ENCODE data around the gene CD48. TPM values are rescaled to one million over a fixed set of nuclear protein-coding genes. Genes with fewer than 3 reads are reported as not detected.

CD48 gene
- total RNA-seq, 2 donors from 2014 or later: 4.9 to 9.2 TPM

DNA sequence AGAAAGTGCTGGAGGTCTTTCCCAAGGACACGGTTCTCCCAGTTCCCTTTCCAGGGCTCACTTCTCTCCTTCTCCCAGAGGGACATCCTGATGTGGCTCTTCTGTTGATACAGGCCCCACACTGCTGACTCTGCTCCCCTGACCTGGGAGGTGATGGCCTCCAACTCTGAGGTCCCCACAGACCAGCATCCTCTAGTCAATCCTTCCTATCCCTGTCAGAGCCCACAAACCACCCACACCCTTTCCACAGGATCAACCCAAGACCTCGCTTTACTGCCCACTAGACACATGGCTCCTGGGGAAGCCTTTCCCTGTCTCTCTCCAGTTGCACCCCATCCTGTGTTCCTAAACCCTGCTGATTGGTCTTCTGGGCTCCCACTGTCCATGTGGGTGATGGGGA lies 39.0 kb upstream of the CD48 start:
- intact Hi-C loops (cut with DNase I): no loop called here
- no peaks in the 10 kb centered on the region for H3K36me3 ChIP-seq
- H3K4me1 ChIP-seq: no peaks in the 10 kb centered on the region
- no peak overlapping the region for H3K9ac ChIP-seq (ENCODE audit: low read depth in 2 of 2, low read length in 2 of 2)
- H3K4me3 ChIP-seq: no peak overlapping the region
- TF ChIP-seq, protein P1, sequence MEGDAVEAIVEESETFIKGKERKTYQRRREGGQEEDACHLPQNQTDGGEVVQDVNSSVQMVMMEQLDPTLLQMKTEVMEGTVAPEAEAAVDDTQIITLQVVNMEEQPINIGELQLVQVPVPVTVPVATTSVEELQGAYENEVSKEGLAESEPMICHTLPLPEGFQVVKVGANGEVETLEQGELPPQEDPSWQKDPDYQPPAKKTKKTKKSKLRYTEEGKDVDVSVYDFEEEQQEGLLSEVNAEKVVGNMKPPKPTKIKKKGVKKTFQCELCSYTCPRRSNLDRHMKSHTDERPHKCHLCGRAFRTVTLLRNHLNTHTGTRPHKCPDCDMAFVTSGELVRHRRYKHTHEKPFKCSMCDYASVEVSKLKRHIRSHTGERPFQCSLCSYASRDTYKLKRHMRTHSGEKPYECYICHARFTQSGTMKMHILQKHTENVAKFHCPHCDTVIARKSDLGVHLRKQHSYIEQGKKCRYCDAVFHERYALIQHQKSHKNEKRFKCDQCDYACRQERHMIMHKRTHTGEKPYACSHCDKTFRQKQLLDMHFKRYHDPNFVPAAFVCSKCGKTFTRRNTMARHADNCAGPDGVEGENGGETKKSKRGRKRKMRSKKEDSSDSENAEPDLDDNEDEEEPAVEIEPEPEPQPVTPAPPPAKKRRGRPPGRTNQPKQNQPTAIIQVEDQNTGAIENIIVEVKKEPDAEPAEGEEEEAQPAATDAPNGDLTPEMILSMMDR (IDR thresholded peaks at IDR 0.05): no peak
- H3K27ac ChIP-seq: no peak overlapping the region
- H3K27me3 ChIP-seq: no peaks in the 10 kb centered on the region
- no peaks in the 10 kb centered on the region for H3K9me3 ChIP-seq
- no peak for DNase-seq

DNA sequence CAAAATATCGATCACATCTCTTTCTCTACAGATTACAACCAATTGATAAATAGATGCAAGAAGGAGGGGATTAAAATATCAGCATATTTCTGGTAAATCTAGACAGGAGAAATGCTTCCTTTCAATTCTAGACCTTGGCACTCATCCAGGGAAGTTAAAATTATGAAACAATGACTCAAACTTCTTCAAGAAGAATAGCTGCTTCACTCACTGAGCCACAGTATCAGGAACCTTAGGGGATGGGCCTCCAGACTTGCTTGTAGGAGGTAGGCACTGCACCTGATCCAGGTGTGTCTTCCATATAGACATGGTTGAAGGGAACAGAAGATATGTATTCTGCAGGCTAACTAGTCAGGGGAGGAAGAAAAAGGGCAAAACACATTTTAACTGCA lies 37.3 kb upstream of the CD48 start:
- no peaks in the 10 kb centered on the region for H3K4me1 ChIP-seq
- DNase-seq: no peak
- TF ChIP-seq, protein P1 (IDR thresholded peaks at IDR 0.05): no peak
- intact Hi-C loops (cut with DNase I): no loop called here
- no peak overlapping the region for H3K27ac ChIP-seq
- H3K9ac ChIP-seq (ENCODE audit: low read depth in 2 of 2, low read length in 2 of 2): no peak overlapping the region
- no peaks in the 10 kb centered on the region for H3K9me3 ChIP-seq
- H3K36me3 ChIP-seq: no peaks in the 10 kb centered on the region
- H3K4me3 ChIP-seq: no peak overlapping the region
- H3K27me3 ChIP-seq: no peaks in the 10 kb centered on the region

DNA sequence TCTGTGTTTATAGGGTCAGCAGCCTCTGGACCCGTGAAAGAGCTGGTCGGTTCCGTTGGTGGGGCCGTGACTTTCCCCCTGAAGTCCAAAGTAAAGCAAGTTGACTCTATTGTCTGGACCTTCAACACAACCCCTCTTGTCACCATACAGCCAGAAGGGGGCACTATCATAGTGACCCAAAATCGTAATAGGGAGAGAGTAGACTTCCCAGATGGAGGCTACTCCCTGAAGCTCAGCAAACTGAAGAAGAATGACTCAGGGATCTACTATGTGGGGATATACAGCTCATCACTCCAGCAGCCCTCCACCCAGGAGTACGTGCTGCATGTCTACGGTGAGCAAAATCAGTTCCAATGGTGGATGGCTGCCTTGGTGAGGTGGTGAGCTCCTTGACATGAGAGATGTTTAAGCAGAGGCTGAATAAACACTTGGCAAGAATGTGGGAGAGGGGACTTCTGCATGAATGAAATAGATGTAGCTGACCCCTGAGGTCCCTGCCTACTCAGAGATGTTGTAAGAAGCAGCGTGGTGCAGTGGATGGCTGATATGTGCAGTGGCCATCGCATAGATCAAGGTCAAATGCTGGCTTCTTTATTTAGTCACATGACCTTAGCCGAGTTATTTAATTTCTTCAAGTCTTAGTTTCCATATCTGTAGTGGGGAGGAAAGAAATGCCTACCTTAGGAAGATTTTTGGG lies 36.7 kb upstream of the CD48 start:
- no peaks in the 10 kb centered on the region for H3K27me3 ChIP-seq
- H3K27ac ChIP-seq: no peak overlapping the region
- H3K4me1 ChIP-seq: no peaks in the 10 kb centered on the region
- TF ChIP-seq, protein P1 (IDR thresholded peaks at IDR 0.05): no peak
- no peak overlapping the region for H3K4me3 ChIP-seq
- intact Hi-C loops (cut with DNase I): no loop called here
- no peak for DNase-seq
- H3K36me3 ChIP-seq: no peaks in the 10 kb centered on the region
- H3K9ac ChIP-seq (ENCODE audit: low read depth in 2 of 2, low read length in 2 of 2): no peak overlapping the region
- no peaks in the 10 kb centered on the region for H3K9me3 ChIP-seq

DNA sequence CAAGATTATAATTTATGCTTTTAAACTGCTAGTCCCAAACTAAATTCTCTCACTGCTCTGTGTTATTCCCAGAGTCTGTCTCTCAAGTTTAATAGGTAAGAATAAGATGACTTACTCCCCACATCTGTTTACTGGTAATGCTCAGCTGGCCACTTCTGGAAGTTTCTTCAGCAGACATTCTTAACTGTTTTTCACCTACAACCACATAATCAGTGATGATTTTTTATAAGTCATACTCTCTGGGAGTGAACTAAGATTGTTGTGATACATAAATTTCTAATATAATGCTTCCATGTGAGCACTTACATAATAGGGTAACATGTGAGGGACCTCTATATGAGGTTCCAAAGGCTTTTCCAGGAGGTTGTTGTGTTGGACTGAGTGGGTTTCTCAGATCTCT lies 36.1 kb upstream of the CD48 start:
- TF ChIP-seq, protein P1 (IDR thresholded peaks at IDR 0.05): no peak
- no peaks in the 10 kb centered on the region for H3K27me3 ChIP-seq
- intact Hi-C loops (cut with DNase I): no loop called here

GRCh38 chr1:160746836-160747500 lies 35.3 kb upstream of the CD48 start:
- H3K27me3 ChIP-seq: no peaks in the 10 kb centered on the region
- no peak overlapping the region for H3K9ac ChIP-seq (ENCODE audit: low read depth in 2 of 2, low read length in 2 of 2)
- TF ChIP-seq, protein P1 (IDR thresholded peaks at IDR 0.05): no peak
- H3K36me3 ChIP-seq: no peaks in the 10 kb centered on the region
- H3K4me3 ChIP-seq: no peak overlapping the region
- H3K27ac ChIP-seq: no peak overlapping the region
- intact Hi-C loops (cut with DNase I): no loop called here
- no peaks in the 10 kb centered on the region for H3K9me3 ChIP-seq
- no peaks in the 10 kb centered on the region for H3K4me1 ChIP-seq
- DNase-seq: no peak

More for the DNA sequence above, 36.1 kb upstream of the CD48 start:
- no peak overlapping the region for H3K4me3 ChIP-seq
- H3K4me1 ChIP-seq: no peaks in the 10 kb centered on the region
- no peak for DNase-seq
- no peaks in the 10 kb centered on the region for H3K9me3 ChIP-seq
- no peak overlapping the region for H3K27ac ChIP-seq
- no peaks in the 10 kb centered on the region for H3K36me3 ChIP-seq
- H3K9ac ChIP-seq (ENCODE audit: low read depth in 2 of 2, low read length in 2 of 2): no peak overlapping the region

All from colonic mucosa (tissue), 4 donors.